GM20000 (cell line): ENCODE results near the gene SYT17.

Source experiments
- DNase-seq: peaks from one replicate; pipeline ENCODE4 v3.0.0; 2012; ENCODE audit warnings: low spot score
- CTCF ChIP-seq: IDR thresholded peaks from 2 replicates; pipeline ENCODE4 v1.5.1; 2012; ENCODE audit warnings: mild to moderate bottlenecking, control low read depth; ENCODE audit errors: extremely low read depth, missing control alignments

Gene SYT17

DNA sequence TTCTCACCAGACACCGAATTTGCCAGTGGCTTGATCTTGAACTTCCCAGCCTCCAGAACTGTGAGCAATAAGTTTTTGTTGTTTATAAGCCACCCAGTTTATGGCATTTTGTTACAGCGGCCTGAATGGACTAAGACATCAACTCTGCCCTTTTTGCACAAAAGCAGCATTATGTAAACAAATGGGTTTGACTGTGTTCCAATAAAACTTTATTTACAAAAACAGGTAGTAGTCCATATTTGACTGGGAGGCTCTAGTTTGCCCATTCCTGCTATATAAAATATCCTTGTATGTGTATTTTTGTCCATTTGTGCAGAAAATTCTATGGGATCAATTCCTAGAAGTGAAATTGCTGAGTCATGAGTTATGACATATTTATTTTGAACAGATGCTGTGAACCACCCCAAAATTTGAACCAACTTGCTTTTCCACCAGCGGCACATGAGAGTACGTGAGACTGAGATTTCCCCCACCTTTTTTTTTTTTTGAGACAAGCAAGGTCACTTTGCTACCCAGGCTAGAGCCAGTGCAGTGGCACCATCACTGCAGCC is 96.2 kb downstream of the SYT17 start:
- TF ChIP-seq CTCF: no peak
- no peak for DNase-seq

DNA sequence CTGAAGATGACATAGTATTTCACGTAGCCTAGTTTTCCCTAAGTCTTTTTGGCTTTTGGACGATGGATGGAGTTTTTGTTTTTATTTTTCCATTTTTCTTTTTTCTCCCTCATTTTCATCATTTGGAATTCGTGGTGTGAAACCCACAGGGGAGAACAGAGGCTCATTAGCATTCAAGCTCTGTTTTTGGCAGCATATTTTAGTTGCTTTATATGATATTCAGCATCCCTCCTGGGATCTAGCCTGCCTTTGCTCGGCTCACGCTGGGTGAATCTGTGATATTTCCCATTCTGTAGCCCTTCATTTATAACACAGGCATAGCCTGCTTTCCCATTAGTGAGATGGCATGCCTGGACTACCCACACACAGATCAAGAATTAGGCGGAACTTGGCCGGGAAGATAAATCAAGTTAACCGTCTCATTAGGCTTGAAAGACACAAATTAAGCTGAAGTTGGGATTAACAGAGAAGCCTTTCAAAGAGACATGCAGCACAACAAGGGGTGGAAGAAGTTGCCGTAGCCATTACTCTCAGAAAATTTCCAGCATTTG is 97.4 kb downstream of the SYT17 start:
- DNase-seq: no peak
- no peak for TF ChIP-seq CTCF

DNA sequence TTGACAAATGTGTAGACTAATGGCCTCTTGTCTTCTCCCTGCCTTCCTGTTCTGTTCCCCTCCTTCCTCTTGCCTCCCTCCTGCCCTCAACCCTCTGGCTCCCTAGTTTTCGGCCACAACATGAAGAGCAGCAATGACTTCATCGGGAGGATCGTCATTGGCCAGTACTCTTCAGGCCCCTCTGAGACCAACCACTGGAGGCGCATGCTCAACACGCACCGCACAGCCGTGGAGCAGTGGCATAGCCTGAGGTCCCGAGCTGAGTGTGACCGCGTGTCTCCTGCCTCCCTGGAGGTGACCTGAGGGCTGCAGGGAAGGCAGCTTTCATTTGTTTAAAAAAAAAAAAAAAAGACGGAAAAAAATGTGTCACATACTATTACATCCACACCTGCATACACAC is 98.7 kb downstream of the SYT17 start:
- TF ChIP-seq CTCF: no peak
- DNase-seq: no peak

DNA sequence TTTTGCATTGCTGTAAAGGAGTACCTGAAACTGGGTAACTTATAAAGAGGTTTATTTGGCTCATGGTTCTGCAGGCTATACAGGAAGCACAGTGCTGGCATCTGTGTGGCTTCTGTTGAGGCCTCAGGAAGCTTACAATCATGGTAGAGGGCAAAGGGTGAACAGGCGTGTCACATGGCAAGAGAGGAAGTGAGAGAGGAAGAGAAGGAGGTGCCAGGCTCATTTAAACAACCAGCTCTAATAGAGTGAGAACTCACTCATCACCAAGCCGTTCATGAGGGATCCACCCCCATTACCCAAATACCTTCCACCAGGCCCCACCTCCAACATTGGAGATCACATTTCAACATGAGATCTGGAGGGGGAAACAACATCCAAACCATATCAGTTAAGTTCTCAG is 101.1 kb downstream of the SYT17 start:
- TF ChIP-seq CTCF: no peak
- no peak for DNase-seq

GRCh38 chr16:19274165-19274797 is 106.2 kb downstream of the SYT17 start:
- TF ChIP-seq CTCF: no peak
- no peak for DNase-seq

DNA sequence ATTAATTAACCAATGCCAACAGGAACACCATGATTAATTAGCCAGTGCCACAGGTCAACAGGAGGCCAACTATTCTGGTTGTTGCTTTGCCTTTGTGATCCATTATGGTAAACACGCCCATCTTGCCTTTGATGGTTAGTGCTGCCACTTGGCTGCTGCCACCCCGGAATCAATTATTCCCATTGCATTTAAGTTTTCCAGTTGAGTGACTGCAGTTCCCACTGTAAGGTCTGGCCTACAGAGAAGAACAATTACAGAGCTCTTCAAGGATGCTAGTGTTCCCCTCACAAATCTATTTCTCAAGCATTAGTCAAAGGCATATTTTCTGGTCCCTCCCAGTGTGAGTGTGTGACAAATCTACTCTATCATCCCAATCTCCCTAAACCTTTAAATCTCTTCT is 110.4 kb downstream of the SYT17 start:
- DNase-seq: no peak

More for the DNA sequence above, 110.4 kb downstream of the SYT17 start:
- TF ChIP-seq CTCF: no peak
